Spleen (tissue), 7 donors: ENCODE measurements around the gene PDGFRB.

Source experiments
- POLR2A ChIP-seq, 3 donors: fragments of 450-650 bp; IDR thresholded peaks; one replicate each; pipeline ENCODE4 v1.5.1; 2017; ENCODE audit warnings: antibody characterized with exemption in 3 of 3, mild to moderate bottlenecking in 1 of 3
- POLR2AphosphoS5 ChIP-seq, 3 donors: sonication (generic); formaldehyde crosslinking; IDR thresholded peaks; one replicate each; pipeline ENCODE4 v1.5.1; 2017; ENCODE audit warnings: antibody characterized with exemption in 3 of 3
- TF ChIP-seq, protein P1 (sequence below), 11 experiments: fragments of 200-600 bp in 7 of 11; fragments of 450-650 bp in 4 of 11; sonication (generic) in 4 of 11; IDR thresholded peaks in 8 of 11; conservative IDR thresholded peaks in 3 of 11; 1 replicate in 7 of 11; 2 replicates in 4 of 11; pipeline versions ENCODE4 v1.4.0 to v1.8.0; 2016 to 2021; ENCODE audit warnings: antibody characterized with exemption in 11 of 11, inconsistent platforms in 4 of 11, mild to moderate bottlenecking in 1 of 11
- donor health status: DM: no; HTN: no; CAD: no; lungs with moderate emphysema.
- donor health status: DM: no; HTN: no; CAD: no.
- donor health status: DM: no; HTN: no; CAD: no.

DNA sequence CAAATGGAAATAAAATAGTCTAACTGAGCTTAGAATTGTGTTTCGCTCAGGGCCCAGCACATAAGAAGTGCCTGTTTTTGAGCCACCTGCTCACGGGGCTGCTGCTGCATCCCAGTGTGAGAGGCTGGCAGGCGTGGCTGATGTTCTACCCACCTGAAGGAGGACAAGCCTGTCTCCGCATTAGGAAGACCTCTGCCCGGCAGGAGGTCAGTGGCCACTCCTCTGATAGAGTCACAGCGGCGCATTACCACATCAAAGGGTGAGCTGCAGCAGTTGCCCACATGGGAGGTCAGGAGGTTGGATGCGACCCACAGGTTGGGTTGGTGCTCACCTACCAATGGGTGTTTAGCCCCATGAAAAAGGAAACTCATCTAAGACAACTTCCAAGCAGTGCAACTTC lies 30.5 kb upstream of the PDGFRB start:
- TF ChIP-seq, protein P1, sequence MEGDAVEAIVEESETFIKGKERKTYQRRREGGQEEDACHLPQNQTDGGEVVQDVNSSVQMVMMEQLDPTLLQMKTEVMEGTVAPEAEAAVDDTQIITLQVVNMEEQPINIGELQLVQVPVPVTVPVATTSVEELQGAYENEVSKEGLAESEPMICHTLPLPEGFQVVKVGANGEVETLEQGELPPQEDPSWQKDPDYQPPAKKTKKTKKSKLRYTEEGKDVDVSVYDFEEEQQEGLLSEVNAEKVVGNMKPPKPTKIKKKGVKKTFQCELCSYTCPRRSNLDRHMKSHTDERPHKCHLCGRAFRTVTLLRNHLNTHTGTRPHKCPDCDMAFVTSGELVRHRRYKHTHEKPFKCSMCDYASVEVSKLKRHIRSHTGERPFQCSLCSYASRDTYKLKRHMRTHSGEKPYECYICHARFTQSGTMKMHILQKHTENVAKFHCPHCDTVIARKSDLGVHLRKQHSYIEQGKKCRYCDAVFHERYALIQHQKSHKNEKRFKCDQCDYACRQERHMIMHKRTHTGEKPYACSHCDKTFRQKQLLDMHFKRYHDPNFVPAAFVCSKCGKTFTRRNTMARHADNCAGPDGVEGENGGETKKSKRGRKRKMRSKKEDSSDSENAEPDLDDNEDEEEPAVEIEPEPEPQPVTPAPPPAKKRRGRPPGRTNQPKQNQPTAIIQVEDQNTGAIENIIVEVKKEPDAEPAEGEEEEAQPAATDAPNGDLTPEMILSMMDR (IDR thresholded peaks at IDR 0.05 in 8 of 11, conservative IDR thresholded peaks at IDR 0.05 in 3 of 11), result no peak
- no peak for TF ChIP-seq POLR2A (IDR thresholded peaks at IDR 0.05)
- no peak for TF ChIP-seq POLR2AphosphoS5 (IDR thresholded peaks at IDR 0.05)
